GM18520 (cell line): ENCODE measurements around the gene RGS14.
A peak's percentile ranks its signal among the peaks of the same experiment; 100 is the strongest.
"Not testable (repeated sequence)": the region's sequence is repeated elsewhere in the genome, so short reads cannot be mapped to it uniquely, and the experiment has no call there.

Experiments
- ATAC-seq: cut with Tn5 transposase; IDR thresholded peaks from one replicate; pipeline ENCODE4 v1.9.1; 2021; ENCODE audit not compliant: unreplicated experiment

Gene RGS14

GRCh38 chr5:177396807-177397206 is 39.1 kb downstream of the RGS14 start:
- no peak for ATAC-seq

- ATAC-seq: no peak
These were observed 40.2 kb downstream of the RGS14 start for GRCh38 chr5:177397875-177398390.

DNA sequence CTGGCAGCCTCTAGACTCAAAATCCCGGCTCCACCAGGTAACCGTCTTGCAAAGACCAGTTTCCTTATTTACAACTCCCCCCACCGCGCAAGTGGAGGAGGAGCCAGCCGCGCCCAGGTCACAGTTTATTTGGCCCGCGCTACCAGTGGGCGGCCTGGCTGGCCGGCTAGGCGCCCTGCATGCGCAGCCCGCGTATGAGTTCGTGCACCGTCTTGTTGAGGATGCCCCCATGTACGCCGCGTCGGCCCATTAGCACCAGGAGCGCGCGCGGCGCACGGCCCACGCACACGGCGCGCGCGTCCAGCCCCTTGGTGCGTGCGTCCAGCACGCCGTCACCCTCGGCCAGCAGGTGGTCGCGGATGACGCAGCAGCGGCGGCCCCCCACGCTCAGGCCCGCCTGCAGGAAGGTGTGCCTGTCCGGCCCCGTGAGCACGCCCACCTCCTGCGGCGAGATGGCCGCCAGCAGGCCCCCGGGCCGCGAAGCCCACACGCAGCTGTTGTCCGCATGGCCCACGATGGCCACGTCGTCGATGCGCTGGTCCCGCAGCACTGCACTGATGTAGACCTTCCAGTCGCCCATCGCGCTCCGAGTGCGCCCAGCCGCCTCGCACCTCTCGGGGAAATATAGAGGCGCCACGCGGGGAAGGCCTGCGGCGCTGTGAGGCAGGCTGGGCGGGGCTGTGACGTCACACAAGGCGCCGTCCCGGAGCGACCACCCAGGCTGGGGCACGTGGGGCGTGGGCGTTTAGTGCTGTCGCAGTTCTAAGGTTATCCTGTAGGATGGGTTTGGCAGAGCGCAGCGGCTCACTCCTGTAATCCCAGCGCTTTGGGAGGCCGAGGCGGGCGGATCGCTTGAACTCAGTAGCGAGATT is 42.5 kb downstream of the RGS14 start, which contains the start of gene PFN3:
TSS of gene PFN3 (minus strand) at position 665 of the 872 bp plus-strand sequence. CDS start at position 580, 85 bp downstream.
- no peak for ATAC-seq

- no peak for ATAC-seq
These were observed 44.7 kb downstream of the RGS14 start for GRCh38 chr5:177402271-177403043.

- ATAC-seq: no peak
These were observed 45.5 kb downstream of the RGS14 start for GRCh38 chr5:177403102-177403791.

GRCh38 chr5:177403792-177404640 is 46.3 kb downstream of the RGS14 start:
- ATAC-seq: peak; percentile 70

DNA sequence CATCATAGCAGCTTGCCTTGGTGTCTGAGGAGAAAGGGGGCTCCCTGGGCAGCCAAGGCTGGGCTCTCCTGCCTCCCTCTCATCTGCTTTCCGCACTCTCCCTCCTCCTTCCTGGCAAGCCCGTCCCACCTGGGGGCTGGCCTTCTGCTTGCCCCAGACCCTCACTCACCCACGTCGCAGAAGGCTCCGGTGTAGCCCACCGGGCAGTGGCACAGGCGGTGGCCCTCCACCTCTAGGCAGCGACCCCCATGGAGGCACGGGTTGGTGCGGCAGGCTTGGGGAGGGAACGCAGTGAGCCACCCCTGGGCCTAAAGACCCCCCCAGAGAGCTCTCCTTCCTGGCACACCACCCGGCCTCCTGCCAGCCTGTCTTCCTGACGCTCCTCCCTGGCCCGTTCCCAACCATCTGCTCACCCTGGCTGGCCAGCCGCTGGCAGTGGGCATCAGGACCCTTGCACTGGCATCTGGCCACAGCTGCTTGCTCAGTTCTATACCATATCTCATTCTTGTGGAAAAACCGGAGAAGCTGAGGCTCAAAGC is 47.0 kb downstream of the RGS14 start:
- no peak for ATAC-seq

GRCh38 chr5:177405312-177405711 is 47.6 kb downstream of the RGS14 start:
- ATAC-seq: no peak

DNA sequence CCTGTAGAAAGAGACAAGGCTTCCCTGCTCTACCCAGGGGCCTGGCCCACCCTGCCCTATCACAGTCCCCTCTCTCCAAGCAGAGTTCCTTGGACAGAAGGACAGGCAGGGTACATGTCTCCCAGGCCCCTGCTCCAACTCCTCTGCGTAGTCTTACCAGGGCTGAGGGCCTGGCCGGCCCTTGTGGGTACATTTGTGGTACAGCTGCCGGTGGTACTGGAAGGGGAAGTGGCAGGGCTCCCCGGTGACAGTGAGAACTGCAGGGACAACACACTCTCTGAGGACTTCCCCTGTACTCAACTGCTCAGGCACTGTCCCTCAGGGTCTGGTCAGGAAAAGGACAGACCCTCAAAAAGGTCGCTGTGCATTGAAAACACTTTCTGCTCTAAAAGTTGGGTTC is 48.1 kb downstream of the RGS14 start:
- no peak for ATAC-seq

DNA sequence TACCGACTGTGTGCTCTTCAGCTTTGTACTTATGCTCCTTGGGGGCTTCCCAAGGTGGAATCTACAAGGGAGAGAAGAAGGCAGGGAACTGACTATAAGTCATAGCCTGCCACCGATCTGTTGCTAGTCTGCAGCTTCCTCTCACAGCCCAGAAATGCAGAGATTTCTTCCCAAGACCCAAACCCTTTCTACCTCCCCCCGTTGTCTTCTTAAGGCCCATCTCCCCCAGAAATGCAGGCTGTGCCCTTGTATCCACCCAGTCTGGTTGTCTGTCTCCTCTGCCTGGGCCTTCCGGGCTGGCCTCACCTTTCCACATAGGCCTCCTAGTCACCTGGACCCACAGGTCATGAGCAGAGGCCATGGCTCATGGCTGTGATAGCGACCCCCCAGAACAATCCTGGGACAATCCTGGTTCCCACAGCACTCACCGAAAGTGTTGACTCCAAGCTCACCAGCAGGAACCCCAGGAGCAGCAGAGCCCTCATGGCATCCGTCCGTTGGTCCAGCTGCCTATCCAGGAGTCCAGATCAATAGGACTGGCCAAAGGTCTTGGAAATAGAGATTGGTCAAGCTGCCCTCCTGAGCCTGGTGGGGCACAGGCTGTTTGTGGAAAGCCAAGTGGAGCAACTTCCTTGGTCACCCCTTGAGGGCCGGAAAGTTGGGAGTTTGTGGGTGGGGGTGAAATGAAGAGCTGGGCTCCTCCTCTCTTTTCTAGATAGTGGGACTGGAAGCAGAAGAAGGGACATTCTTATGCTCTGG is 51.5 kb downstream of the RGS14 start, which contains the start of gene F12:
TSS of gene F12 (minus strand) at position 522 of the 759 bp plus-strand sequence. CDS start at position 485, 37 bp downstream.
- ATAC-seq: no peak

DNA sequence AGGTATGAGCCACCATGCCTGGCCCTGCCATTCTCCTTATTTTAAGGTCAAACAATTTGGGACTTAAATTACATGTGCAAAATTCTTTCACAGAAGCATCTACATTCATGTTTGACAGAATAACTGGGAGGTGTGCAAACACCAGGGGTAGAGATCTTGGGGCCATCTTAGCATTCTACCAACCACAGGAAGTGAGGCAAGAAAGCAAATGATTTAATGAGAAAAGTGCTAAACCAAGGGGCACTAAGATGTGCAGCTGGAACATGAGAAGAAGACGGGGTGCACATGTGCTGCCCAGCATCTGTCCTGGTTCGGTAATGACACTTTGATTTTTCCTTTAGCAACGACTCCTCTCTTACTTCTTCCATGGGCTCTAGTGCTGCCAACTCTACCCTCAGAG is 52.9 kb downstream of the RGS14 start:
- ATAC-seq: no peak

DNA sequence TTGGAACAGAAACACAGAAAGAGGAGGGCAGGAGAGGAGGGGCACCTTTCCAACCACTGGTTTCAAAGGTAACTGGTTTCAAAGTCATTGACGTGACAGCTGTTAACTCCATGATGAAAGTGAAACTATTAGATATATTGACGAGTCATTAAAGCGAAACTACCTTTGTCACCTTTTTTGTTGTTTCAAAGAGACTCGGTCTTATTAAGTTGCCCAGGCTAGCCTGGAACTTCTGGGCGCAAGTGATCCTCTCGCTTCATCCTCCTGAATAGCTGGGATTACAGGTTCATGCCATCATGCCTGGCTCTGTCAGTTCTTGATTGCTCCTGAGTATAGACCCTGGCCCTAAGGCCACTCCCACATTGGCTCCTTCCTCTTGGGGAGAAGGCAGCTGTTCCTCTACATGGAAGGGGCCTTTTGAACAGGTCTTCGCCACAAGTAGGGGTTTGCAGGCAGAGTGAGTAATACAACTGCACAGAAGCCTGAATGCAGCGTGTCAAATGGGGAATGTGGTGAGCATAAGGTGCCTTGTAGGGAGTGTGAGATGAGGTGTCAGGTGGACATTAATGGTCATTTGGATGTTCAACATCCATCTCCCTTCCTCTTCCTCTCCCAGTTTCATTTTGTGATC is 55.0 kb downstream of the RGS14 start:
- peak; percentile 79 for ATAC-seq

- ATAC-seq: no peak
These were observed 56.8 kb downstream of the RGS14 start for GRCh38 chr5:177414481-177414880.

DNA sequence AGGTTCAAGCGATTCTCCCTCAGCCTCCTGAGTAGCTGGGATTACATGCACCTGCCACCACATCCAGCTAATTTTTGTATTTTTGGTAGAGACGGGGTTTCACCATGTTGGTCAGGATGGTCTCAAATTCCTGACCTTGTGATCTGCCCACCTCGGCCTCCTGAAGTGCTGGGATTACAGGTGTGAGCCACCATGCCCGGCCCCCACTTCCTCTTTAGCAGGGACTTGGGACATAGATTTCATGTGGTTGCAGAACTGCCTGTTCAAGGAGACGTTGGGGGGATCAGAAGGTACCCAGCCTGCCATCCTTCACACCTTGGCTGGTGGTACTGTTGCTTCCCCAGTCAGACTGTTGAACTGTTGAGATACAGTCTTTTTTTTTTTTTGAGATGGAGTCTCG is 59.4 kb downstream of the RGS14 start:
- ATAC-seq: not testable (repeated sequence)

DNA sequence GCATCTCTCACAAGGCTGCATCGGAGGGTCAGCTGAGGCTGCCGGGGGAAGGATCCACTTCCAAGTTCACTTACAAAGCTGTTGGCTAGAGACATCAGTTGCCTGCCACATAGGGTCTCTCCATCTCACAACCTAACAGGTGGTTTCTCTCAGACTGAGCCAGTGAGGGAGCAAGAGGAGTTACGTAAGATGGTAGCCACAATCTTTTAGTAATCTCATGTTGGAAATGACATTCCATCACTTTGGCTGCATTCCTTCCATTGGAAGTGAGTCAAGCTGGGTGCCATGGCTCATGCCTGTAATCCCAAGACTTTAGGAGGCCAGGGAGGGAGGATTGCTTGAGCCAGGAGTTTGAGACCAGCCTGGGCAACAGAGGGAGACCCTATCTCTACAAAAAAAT is 61.3 kb downstream of the RGS14 start:
- ATAC-seq: no peak

DNA sequence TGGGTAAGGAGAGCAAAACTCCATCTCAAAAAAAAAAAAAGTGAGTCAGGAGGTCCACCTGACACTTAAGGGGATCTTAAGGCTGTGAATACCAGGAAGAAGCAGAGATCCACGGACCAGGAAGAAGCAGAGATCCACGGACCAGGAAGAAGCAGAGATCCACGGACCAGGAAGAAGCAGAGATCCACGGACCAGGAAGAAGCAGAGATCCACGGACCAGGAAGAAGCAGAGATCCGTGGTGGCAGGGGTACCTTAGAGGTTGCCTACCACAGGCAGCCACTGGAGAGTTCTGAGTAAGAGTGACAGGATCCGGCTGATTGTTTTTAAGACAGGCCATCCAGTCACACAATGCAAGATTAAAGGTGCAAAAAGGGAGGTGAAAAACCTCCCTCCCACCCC is 62.7 kb downstream of the RGS14 start:
- not testable (repeated sequence) for ATAC-seq

DNA sequence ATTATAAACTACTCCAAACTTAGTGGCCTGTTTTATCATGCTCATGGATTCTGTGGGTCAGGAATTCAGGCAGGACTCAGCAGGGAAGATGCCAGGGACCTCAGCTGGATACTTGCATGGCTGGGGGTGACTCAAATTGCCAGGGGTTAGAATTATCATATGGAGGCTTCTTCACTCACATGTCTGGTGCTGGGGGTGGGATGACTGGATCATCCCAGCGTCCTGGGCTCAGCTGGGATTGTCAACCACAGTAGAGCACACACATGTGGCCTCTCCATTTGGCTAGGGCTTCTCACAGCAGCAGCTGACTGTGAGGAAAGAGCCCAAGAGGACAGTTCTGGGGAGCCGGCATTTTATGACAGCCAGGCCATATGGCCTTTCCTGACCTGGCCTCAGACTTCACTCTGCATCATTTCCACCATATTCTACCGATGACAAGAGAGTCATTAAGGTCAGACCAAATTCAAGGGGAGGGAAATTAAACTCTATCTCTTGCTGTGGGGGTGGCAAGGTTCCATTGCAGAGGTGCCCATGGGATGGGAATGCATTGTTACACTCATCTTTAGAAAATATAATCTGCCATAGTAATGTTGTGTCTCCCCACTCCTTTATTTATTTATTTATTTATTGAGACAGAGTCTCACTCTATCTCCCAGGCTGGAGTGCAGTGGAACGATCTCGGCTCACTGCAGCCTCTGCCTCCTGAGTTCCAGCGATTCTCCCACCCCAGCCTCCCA is 63.5 kb downstream of the RGS14 start:
- no peak for ATAC-seq
